ENCODE results near the gene MEIS1. TPM values are rescaled to one million over a fixed set of nuclear protein-coding genes. Genes with fewer than 3 reads are reported as not detected.

Gene MEIS1
- total and polyA plus RNA-seq, 2 experiments from 2014 or later: 19.1 to 44.4 TPM

- H3K27ac ChIP-seq: peak overlapping the region; percentile 31
- 38 to 43% methylated on average over 17 of the region's 17 CpGs for WGBS, 2 experiments (ENCODE audit: low coverage in 1 of 2, low lambda C conversion rate in 2 of 2, missing lambda C conversion rate in 2 of 2)
These were observed 73.7 kb downstream of the MEIS1 start for GRCh38 chr2:66508484-66509071.

GRCh38 chr2:66509326-66509811, 74.4 kb downstream of the MEIS1 start:
- in situ Hi-C loops (cut with MboI): no loop called here
- no peak overlapping the region for H2AFZ ChIP-seq
- no peaks in the 10 kb centered on the region for H3K27me3 ChIP-seq (replicated peaks; ENCODE audit: insufficient read depth)
- H3K4me2 ChIP-seq (ENCODE audit: unreplicated experiment): peak overlapping the region; percentile 68
- H3K79me2 ChIP-seq (ENCODE audit: insufficient read depth): peaks cover 74% of the 10 kb centered on the region
- WGBS, 2 experiments (ENCODE audit: low coverage in 1 of 2, low lambda C conversion rate in 2 of 2, missing lambda C conversion rate in 2 of 2): 80 to 85% methylated on average over 1 of the region's 1 CpG
- no peaks in the 10 kb centered on the region for H4K20me1 ChIP-seq (ENCODE audit: insufficient read depth)
- peak; percentile 40 for DNase-seq
- H3K27ac ChIP-seq: peak overlapping the region; percentile 31
- H3K9me2 ChIP-seq (ENCODE audit: insufficient read depth): no peaks in the 10 kb centered on the region
- peak overlapping the region; percentile 3; the same call in 1 of the 2 replicates for H3K4me3 ChIP-seq
- no peaks in the 10 kb centered on the region for H3K9me3 ChIP-seq (ENCODE audit: low read depth)
- 0 out of 2 replicates have a peak overlapping the region, but pooled peaks have one; percentile 22 for H3K9ac ChIP-seq
- TF ChIP-seq EZH2phosphoT487 (IDR thresholded peaks at IDR 0.05; ENCODE audit: insufficient read depth, low read depth): no peak
- no peak for TF ChIP-seq EZH2 (IDR thresholded peaks at IDR 0.05; ENCODE audit: insufficient read depth, poor library complexity, severe bottlenecking)
- H3F3A ChIP-seq (ENCODE audit: insufficient read depth): no peaks in the 10 kb centered on the region
- H3K4me1 ChIP-seq (ENCODE audit: insufficient read depth): peaks cover 21% of the 10 kb centered on the region
- H3K36me3 ChIP-seq (ENCODE audit: low read depth): no peaks in the 10 kb centered on the region; the same call in 1 of the 2 replicates

More at GRCh38 chr2:66508484-66509071, 73.7 kb downstream of the MEIS1 start:
- Histone ChIP-seq H3F3A (ENCODE audit: insufficient read depth) (no peaks in the 10 kb centered on the region), H3K79me2 (ENCODE audit: insufficient read depth) (peaks cover 77% of the 10 kb centered on the region), H3K27me3 (replicated peaks; ENCODE audit: insufficient read depth) (no peaks in the 10 kb centered on the region), H4K20me1 (ENCODE audit: insufficient read depth) (no peaks in the 10 kb centered on the region), H3K9me2 (ENCODE audit: insufficient read depth) (no peaks in the 10 kb centered on the region), H3K36me3 (ENCODE audit: low read depth) (no peaks in the 10 kb centered on the region; the same call in 1 of the 2 replicates), H2AFZ (0 out of 2 replicates have a peak overlapping the region, but pooled peaks have one; percentile 18), H3K4me3 (peak overlapping the region; percentile 3; the same call in 1 of the 2 replicates), H3K4me2 (ENCODE audit: unreplicated experiment) (peak overlapping the region; percentile 68), H3K4me1 (ENCODE audit: insufficient read depth) (peaks cover 21% of the 10 kb centered on the region), H3K9me3 (ENCODE audit: low read depth) (no peaks in the 10 kb centered on the region), H3K9ac (peak overlapping the region; percentile 22; the same call in 1 of the 2 replicates)
- DNase-seq: peak; percentile 58
- in situ Hi-C loops (cut with MboI): no loop called here
- TF ChIP-seq EZH2 (IDR thresholded peaks at IDR 0.05; ENCODE audit: insufficient read depth, poor library complexity, severe bottlenecking) (no peak), EZH2phosphoT487 (IDR thresholded peaks at IDR 0.05; ENCODE audit: insufficient read depth, low read depth) (no peak)

DNA sequence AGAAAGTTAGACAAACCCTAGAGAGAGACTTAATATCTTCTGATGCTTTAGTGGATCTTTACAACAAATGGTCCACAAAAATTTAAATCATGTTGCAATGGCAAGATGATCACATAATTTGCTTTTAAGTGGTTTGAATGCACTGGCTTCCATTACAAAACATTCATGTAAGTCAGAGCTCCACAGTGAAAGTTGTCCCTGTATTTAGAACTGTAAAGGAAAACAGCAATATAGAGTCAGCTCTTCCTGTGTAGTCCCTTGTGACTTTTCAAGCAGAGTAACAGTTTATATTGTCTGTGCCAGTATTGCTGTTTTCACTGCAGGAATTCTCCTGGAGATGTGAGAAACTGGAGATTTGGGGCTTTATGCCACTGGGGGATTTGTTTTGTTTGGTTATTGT, 77.7 kb downstream of the MEIS1 start:
- Histone ChIP-seq H3K9ac (no peak overlapping the region), H3K9me3 (ENCODE audit: low read depth) (no peaks in the 10 kb centered on the region), H4K20me1 (ENCODE audit: insufficient read depth) (no peaks in the 10 kb centered on the region), H3K9me2 (ENCODE audit: insufficient read depth) (no peaks in the 10 kb centered on the region), H3K4me2 (ENCODE audit: unreplicated experiment) (no peak overlapping the region), H3K27ac (no peak overlapping the region), H3K27me3 (replicated peaks; ENCODE audit: insufficient read depth) (no peaks in the 10 kb centered on the region), H3F3A (ENCODE audit: insufficient read depth) (0 out of 2 replicates have a peak, but pooled peaks cover 10% of the 10 kb centered on the region), H3K79me2 (ENCODE audit: insufficient read depth) (peaks cover 57% of the 10 kb centered on the region), H3K36me3 (ENCODE audit: low read depth) (no peaks in the 10 kb centered on the region), H2AFZ (no peak overlapping the region), H3K4me1 (ENCODE audit: insufficient read depth) (peaks cover 21% of the 10 kb centered on the region), H3K4me3 (no peak overlapping the region)
- DNase-seq: no peak
- in situ Hi-C loops (cut with MboI): no loop called here
- TF ChIP-seq EZH2phosphoT487 (IDR thresholded peaks at IDR 0.05; ENCODE audit: insufficient read depth, low read depth) (no peak), EZH2 (IDR thresholded peaks at IDR 0.05; ENCODE audit: insufficient read depth, poor library complexity, severe bottlenecking) (no peak)

GRCh38 chr2:66515743-66516142, 80.8 kb downstream of the MEIS1 start:
- in situ Hi-C loops (cut with MboI): no loop called here
- Histone ChIP-seq H3K9me3 (ENCODE audit: low read depth) (no peaks in the 10 kb centered on the region), H3K4me2 (ENCODE audit: unreplicated experiment) (no peak overlapping the region), H3K27me3 (replicated peaks; ENCODE audit: insufficient read depth) (no peaks in the 10 kb centered on the region), H3K9me2 (ENCODE audit: insufficient read depth) (no peaks in the 10 kb centered on the region), H3K4me1 (ENCODE audit: insufficient read depth) (no peaks in the 10 kb centered on the region), H2AFZ (no peak overlapping the region), H3K36me3 (ENCODE audit: low read depth) (peaks cover 13% of the 10 kb centered on the region), H3K27ac (no peak overlapping the region), H3K9ac (no peak overlapping the region), H4K20me1 (ENCODE audit: insufficient read depth) (no peaks in the 10 kb centered on the region), H3K79me2 (ENCODE audit: insufficient read depth) (peaks cover 64% of the 10 kb centered on the region), H3F3A (ENCODE audit: insufficient read depth) (0 out of 2 replicates have a peak, but pooled peaks cover 10% of the 10 kb centered on the region), H3K4me3 (no peak overlapping the region)
- 45 to 52% methylated on average over 2 of the region's 2 CpGs for WGBS, 2 experiments (ENCODE audit: low coverage in 1 of 2, low lambda C conversion rate in 2 of 2, missing lambda C conversion rate in 2 of 2)
- no peak for TF ChIP-seq EZH2phosphoT487 (IDR thresholded peaks at IDR 0.05; ENCODE audit: insufficient read depth, low read depth)
- no peak for TF ChIP-seq EZH2 (IDR thresholded peaks at IDR 0.05; ENCODE audit: insufficient read depth, poor library complexity, severe bottlenecking)
- peak; percentile 28 for DNase-seq

All from GM23248 (cell line).